ENCODE measurements around the gene ZNF594.
"Not testable (repeated sequence)": the region's sequence is repeated elsewhere in the genome, so short reads cannot be mapped to it uniquely, and the experiment has no call there.

The ZNF594 gene

DNA sequence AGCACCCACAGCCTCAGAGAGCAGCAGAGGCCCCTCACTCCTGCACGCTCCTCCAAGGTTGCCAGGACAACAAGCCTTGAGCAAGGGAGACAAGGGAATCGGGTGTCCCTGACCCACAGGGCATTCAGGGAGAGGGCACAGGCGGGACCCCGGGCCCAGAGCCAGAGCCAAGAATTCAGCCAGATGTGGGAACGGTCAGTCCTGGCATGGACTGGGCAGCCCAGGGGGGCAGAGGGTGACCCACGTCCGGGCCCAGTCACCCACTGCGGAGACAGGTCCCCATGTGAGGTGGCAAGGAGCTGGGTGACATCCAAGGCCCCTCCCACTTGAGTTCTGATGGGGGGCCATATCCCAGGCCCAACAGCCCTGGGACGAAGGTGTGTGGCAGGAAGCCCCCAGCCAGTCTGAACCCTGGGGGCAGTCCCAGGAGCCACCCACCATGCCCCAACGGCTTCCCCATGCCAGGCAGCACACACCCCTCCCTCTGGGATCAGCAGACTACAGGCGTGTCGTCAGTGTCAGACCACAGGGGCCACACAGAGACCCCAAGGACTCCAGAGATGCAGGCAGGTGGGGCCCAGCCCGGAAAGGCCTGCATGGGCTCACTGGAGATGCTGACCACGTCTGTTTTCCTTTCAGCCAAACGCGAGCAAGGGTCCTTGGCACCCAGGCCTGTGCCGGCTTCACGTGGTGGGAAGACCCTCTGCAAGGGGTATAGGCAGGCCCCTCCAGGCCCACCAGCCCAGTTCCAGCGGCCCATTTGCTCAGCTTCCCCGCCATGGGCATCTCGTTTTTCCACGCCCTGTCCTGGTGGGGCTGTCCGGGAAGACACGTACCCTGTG, 52.8 kb downstream of the ZNF594 start:
- no peak overlapping the region for H3K4me3 ChIP-seq (ENCODE audit: low read depth, low read length)
- no peak for DNase-seq (ENCODE audit: low read depth)

DNA sequence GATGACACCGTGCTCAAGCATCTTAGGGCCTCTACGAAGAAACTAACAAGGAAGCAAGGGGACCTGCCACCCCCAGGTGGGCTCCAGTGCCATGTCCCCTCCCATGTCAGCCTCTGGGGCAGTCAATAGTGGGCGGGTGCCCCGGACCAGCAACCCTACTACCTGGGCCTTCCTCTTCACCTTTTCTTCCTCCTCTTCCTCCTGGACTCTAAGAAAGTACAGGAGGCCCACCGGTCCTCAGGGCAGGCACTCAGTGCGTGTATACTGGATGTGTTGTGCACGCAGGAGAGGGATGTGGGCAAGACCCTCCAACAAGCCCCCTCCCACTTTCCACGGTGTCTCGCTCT, 53.5 kb downstream of the ZNF594 start:
- not testable (repeated sequence) for H3K4me3 ChIP-seq (ENCODE audit: low read depth, low read length); DNase-seq (ENCODE audit: low read depth)

DNA sequence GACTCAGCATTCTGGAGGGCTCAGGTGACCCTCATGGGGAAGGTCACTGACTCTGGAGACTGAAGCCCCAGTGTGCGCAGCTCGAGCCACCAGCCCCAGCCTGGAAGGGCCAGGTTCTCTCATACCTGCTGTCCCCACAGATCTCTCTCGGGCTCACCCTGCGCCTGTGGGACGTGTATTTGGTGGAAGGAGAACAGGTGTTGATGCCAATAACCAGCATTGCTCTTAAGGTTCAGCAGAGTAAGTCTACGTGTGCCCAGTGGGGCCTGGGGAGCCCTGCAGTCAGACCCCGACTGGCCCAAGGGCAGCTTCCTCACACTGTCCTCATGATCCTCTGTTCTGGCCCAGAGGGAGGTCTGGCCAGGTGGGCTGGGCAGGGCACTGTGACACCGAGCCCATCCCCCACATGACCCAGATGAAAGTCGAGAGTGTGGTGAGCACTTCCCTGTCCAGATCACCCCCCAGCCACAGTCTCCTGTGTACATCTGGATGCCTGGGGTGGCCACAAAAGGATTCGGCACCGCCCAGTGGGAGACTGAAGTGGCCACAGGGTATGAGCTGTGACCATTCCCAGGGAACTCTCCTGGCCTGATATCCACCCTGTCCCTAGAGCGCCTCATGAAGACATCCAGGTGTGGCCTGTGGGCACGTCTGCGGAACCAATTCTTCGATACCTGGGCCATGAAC, 54.0 kb downstream of the ZNF594 start:
- not testable (repeated sequence) for DNase-seq (ENCODE audit: low read depth); H3K4me3 ChIP-seq (ENCODE audit: low read depth, low read length)

DNA sequence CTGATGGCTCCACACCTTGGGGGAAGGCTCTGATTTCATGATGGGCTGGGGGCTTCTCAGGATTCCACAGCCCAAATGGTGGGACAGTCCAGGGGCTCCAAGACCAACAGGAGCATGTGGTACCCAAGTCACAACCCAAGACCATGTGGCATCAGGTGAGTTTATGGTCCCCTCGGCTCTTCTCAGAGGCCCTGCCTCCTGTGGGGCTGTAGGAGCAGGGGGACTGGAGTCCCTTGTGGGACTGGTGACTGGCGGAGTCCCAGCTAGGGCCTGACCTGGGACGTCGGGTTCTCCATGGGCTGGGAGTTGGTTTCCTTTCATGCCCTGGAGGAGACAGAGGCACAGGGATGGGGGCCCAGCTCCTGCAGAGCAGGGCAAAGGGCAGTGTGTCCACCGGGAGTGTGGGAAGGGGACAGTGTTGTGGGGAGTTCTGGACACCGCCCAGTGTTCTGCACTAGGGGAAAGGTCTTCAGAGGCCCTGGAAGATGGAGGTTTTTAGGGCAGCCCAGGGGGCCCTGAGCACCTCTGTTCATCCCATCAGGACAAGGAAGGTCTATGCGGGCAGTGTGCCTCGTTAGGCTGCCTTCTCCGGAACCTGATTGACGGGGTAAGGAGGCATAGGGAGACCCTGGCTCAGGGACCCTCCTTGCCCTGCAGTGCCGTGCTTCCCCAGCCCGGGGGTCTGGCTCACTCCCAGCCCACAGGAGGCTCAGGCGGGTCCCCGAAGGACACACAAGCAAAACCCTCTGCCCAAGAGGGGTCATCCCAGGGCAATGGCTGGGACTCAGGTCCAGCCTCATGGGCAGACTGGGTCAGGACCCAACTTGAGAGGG, 54.9 kb downstream of the ZNF594 start:
- not testable (repeated sequence) for DNase-seq (ENCODE audit: low read depth)

DNA sequence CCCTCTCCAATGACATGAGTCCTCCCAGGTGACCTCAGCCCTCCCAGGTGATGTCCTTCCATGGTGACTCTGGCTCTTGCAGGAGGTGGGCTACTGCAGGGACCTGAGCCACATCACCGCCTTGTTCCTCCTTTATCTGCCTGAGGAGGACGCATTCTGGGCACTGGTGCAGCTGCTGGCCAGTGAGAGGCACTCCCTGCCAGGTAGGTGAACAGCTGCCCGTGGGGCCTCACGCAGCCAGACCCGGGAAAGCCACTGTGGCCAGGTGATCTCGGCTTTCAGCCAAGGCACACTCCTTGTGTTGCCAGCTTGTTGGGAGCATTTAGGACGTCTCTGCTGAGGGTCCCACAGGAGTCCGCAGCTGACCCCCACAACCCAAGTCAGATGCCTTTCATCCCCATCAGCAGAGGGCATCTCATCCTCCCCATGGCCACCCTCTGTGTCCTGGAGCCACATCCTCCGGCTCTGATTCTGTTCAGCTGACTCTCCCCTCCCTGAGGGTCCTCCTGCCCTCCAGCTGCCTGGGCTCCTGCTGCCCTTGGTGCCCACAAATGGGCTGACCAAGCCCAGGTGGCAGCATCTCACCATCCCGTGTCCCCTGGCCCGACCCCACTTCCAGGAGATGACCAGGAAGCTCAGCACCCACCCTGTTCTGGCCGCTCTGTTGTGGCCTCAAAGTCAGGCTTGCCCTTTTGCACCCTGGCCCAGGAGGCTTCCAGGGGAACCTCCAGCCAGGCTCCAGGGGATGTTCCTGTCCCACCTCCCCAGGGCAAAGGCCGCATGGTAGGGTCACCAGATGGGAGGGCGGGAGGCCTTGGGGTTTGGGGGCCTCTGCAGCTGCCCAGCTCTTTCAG, 55.7 kb downstream of the ZNF594 start:
- DNase-seq (ENCODE audit: low read depth): no peak
- H3K4me3 ChIP-seq (ENCODE audit: low read depth, low read length): no peak overlapping the region

More for the DNA sequence above, 54.9 kb downstream of the ZNF594 start:
- H3K4me3 ChIP-seq (ENCODE audit: low read depth, low read length): not testable (repeated sequence)

DNA sequence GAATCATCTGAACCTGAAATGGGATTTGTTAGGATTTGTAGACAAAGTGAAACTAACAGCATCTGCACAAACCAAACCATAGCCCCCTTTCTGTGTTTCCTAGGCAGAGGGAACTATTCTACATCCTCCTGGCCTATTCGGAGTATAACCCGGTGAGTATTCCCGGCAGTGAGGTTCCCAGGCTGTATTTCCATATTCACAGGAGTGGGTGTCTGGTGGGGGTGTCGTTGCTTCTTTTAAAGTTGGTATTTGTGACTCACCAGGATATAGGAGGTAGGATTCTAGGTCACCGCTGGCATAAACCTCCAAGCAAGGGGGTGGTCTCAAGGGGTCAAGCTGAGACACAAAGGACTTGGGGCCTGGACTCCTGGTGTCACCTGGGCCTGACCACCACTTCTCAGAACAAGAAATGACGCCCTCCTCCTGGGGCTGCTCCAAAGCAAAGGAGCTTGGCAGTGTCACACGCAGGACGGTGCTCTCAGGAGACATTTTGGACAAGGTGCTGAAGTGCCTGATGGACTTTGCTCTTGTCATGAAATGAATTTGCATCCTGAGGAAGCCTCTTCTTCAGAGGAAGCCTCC, 56.4 kb downstream of the ZNF594 start:
- DNase-seq (ENCODE audit: low read depth); H3K4me3 ChIP-seq (ENCODE audit: low read depth, low read length): not testable (repeated sequence)

DNA sequence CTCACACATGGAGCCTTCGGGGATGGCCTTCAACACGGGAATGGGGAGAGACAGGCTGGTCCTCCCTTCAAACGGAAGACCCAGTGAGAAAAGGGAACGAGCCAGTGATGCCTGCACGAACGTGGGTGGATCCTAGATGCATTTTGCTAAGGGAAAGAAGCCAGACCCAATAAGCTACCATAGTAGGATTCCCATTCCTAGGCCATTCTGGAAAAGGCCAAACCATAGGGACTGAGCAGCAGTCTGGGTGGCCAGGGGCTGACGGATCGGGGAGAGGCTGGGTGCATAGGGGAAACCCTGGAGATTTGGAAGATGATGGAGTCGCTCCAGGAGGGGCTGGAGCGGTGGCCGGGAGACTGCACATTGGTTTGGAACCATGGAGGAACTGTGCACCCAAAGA, 57.1 kb downstream of the ZNF594 start:
- not testable (repeated sequence) for H3K4me3 ChIP-seq (ENCODE audit: low read depth, low read length); DNase-seq (ENCODE audit: low read depth)

DNA sequence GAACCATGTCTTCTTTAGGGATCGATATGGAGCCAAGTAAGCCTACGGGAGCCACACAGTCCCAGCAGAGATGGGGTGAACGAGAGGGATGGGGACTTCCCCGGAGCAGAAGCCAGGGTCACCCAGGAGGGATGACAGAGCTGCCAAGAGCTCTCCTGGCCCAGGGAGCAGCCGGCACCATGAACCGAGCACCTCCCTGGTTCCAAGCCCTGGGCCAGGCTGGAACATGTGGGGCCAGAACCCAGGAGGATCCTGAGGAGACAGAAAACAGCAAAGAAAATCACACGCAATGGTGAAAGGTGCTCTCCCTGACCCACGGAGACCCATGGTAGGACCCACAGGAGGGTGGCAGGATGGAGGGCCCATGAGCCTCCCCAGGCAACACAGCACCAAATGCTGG, 57.7 kb downstream of the ZNF594 start:
- H3K4me3 ChIP-seq (ENCODE audit: low read depth, low read length); DNase-seq (ENCODE audit: low read depth): not testable (repeated sequence)

DNA sequence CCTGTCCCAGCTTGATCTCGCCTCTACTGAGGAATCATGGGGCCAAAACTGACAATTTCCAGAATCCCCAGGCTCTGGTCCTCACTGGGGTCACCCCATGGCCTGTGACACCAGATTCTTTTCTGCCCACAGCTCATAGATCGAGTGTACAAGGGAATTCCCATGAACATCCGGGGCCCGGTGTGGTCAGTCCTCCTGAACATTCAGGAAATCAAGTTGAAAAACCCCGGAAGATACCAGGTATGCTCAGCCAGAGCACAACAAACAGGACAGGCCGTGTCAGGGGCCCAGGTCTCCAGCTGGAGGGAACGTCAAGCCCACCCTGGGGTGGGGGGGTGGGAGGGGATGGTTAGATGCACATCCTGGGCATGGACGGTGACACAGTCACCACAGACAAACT, 58.4 kb downstream of the ZNF594 start:
- no peak for DNase-seq (ENCODE audit: low read depth)
- no peak overlapping the region for H3K4me3 ChIP-seq (ENCODE audit: low read depth, low read length)

DNA sequence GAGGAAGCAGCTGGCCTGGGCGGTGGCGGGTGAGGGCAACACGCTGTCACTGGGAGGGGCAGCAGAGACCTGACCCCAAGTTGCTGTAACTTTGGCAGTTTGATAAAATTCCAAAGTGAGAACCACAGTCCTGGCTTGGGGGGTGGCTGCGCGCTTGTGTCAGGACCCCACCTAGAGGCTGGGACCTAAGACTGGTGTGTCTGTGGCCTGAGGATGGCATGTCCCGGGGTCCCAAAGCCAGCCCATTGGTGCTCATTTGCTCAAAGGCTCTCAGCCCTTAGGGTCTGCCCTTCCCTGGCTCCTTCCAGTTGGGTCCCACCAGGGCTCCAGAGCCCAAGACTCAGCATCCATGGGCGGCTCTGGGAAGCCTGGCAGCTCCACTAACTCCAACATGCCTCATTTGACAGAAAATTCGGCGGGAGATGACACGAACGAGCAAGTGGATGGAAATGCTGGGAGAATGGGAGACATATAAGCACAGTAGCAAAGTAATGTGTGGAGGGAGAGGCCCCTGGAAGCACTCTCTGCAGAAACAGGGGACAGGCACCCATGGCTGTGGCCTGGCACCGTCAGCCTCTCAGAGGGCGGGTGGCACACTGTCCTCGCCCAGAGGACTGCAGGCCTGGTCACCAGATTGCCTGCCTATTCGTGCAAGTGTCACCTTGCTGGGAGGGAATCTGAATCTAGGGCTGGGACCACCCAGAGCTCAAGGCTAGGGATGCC, 59.0 kb downstream of the ZNF594 start:
- H3K4me3 ChIP-seq (ENCODE audit: low read depth, low read length); DNase-seq (ENCODE audit: low read depth): not testable (repeated sequence)

DNA sequence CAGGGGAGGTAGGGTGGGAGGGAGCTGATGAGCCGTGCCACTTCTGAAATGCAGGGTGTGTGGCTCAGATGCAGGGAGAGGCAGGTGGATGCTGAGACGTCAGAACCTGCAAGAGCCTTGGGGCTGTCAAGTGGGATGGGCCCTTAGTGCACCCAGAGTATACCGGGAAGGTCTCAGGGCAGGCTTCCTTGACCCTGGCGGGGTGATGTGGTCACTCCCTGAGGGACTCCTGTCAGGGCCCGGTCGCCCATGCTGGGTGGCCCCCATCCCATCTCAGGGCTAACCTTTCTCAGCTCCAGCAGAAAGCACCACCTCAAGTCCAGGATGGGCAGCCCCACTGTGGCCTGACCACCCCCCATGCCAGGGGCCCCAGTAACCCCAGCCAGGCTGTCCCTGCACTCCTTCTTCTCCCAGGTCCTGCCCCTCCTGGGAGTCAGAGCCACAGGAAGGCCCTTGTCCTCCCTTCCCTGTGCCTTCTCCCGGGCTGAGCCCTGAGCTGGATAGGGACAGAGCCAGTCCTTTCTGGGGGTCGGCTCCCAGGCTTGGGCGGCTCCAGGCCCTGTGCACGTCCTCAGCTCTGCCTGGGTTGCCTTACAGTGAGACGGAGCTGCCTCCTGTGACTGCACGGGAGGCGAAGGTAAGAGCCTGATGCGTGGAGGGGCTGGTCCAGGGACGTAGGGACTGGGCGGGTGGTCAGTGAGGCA, 59.7 kb downstream of the ZNF594 start:
- H3K4me3 ChIP-seq (ENCODE audit: low read depth, low read length); DNase-seq (ENCODE audit: low read depth): not testable (repeated sequence)

DNA sequence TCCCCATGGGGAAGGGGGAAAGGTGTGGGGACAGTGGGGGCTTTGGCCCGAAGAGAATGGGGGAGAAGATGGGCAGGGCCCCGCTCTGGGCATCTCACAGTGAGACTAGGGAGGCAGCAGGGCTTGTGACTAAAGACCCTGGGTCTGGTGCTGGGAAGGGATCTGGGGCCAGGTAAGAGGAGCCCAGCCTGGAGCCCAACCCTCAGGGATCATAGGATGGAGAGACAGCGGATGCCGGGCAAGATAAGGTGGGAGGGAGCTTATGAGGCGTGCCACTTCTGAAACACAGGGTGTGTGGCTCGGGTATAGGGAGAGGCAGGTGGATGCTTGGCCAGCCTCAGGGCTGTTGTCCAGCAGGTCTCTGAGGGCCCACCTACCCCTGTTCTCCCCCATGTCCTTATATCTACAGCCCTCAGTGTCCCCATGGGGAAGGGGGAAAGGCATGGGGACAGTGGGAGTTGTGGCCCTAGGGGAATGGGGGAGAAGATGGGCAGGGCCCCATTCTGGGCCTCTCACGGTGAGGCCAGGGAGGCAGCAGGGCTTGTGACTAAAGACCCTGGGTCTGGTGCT, 60.4 kb downstream of the ZNF594 start:
- no peak overlapping the region for H3K4me3 ChIP-seq (ENCODE audit: low read depth, low read length)
- DNase-seq (ENCODE audit: low read depth): no peak

DNA sequence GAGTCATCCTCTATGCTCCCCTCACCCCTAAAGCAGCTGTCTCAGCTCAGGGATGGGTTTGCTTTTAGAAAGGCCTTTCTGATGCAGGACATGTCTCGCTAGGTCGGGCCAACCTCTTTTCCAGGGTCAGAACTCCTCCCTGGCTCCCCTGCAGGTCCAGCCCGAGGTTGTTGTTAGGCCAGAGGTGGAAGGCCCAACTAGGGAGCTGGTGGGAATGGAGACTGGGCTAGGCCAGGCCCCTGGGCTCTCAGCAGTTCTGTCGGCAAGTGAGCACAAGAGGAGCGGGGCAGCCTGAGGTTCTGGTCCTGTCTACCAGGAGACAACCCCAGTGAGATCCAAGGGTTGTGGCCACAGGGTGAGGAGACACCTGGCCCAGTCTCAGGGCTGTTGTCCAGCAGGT, 61.0 kb downstream of the ZNF594 start:
- H3K4me3 ChIP-seq (ENCODE audit: low read depth, low read length); DNase-seq (ENCODE audit: low read depth): not testable (repeated sequence)

DNA sequence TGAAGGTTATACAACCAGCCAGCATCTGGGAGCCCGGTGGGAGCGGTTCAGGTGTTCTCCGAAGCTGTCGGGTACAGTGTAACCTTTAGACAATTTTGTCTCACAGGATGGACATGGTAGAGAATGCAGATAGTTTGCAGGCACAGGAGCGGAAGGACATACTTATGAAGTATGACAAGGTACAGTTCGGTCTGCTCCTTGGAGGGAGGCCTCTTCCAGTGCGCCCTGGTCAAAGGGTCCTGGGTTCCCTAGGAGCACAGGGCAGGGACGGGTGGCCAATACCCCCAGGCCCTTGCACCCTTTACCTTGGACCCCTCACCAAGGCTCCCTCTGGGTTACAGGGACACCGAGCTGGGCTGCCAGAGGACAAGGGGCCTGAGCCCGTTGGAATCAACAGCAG, 61.4 kb downstream of the ZNF594 start:
- H3K4me3 ChIP-seq (ENCODE audit: low read depth, low read length); DNase-seq (ENCODE audit: low read depth): not testable (repeated sequence)

DNA sequence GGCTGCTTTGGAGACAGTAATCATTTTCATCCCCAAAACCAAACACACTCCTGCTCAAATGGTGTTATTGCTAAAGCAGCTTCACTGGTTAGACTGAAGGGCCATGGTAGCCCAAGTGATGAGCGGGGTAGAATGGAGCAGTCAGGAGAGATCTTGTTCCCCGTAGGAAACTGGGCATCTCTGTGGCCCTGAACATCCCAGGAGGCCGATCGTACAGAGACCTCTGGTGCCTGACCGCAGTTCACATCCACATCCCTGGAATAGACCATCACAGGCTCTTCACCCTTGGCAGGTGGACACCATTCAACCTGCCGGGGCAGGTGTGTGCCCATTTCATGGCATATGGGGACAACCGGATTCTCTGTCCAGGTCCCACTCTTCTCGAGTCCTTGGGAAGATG, 61.9 kb downstream of the ZNF594 start:
- DNase-seq (ENCODE audit: low read depth); H3K4me3 ChIP-seq (ENCODE audit: low read depth, low read length): not testable (repeated sequence)
